Naive thymus-derived CD8-positive, alpha-beta T cell (primary cell): ENCODE data around the gene SYCP2L. TPM values are rescaled to one million over a fixed set of nuclear protein-coding genes. Genes with fewer than 3 reads are reported as not detected.
"Not testable (repeated sequence)": the region's sequence is repeated elsewhere in the genome, so short reads cannot be mapped to it uniquely, and the experiment has no call there.

Experiments used
- ATAC-seq, 2 donors: fragments of 150-1000 bp; cut with Tn5 transposase in 1 of 2; sonication (Bioruptor Pico), chemical (Tn5 transposase) in 1 of 2; 1 replicate in 1 of 2; 2 replicates in 1 of 2; pipeline ENCODE4 v1.10.0; 2021; ENCODE audit warnings: mild to moderate bottlenecking in 2 of 2, moderate library complexity in 2 of 2
- POLR2A ChIA-PET: fragments of 350-600 bp; sonication (Branson Sonifier 250); formaldehyde crosslinking; loops from one replicate; lab custom pipeline; 2021; ENCODE audit warnings: antibody characterized with exemption; lab: Charles Lee
- DNase-seq, 10 donors: peaks; one replicate each; pipeline versions ENCODE4 v3.0.0 to v3.0.0-alpha.2; 2020 to 2022
- H3K27ac Mint-ChIP-seq, 10 donors: one replicate each; pipeline ENCODE4 v1.8.0; 2020 to 2022; ENCODE audit warnings: mild to moderate bottlenecking in 10 of 10, mixed read lengths in 10 of 10, moderate library complexity in 4 of 10, inconsistent platforms in 1 of 10
- H3K27me3 Mint-ChIP-seq, 5 donors: one replicate each; pipeline ENCODE4 v1.8.0; 2021 to 2022; ENCODE audit warnings: mixed read lengths in 5 of 5
- H3K36me3 Mint-ChIP-seq, 3 donors: one replicate each; pipeline ENCODE4 v1.8.0; 2020 to 2022; ENCODE audit warnings: mixed read lengths in 3 of 3, mild to moderate bottlenecking in 2 of 3, inconsistent platforms in 1 of 3
- H3K4me1 Mint-ChIP-seq, 4 donors: one replicate each; pipeline ENCODE4 v1.8.0; 2021 to 2022; ENCODE audit warnings: mixed read lengths in 4 of 4
- H3K4me3 Mint-ChIP-seq, 10 donors: one replicate each; pipeline ENCODE4 v1.8.0; 2020 to 2022; ENCODE audit warnings: mild to moderate bottlenecking in 10 of 10, mixed read lengths in 10 of 10, moderate library complexity in 6 of 10, inconsistent platforms in 1 of 10
- H3K9me3 Mint-ChIP-seq, 9 donors: one replicate each; pipeline ENCODE4 v1.8.0; 2020 to 2022; ENCODE audit warnings: mixed read lengths in 9 of 9, mild to moderate bottlenecking in 3 of 9, inconsistent platforms in 1 of 9, moderate library complexity in 1 of 9
- polyA plus RNA-seq, 3 donors: library from polyadenylated mRNA; unstranded; fragments of 300-500 nt; fragmentation: Illumina TruSeq; gene quantifications; one replicate each; pipeline ENCODE4 v1.2.3, GENCODE V29; 2021
- total RNA-seq, 8 experiments: library from RNA in 2 of 8; stranded (reverse) in 2 of 8; gene quantifications; one replicate each; pipeline ENCODE4 v1.2.3 and lab custom pipeline; 2021 to 2026

Gene SYCP2L
- total RNA-seq = not detected
- polyA plus RNA-seq = not detected
- 0 to 0.60 (median 0) reads per million in 6 experiments for total RNA-seq (lab: John Stamatoyannopoulos, UW)

GRCh38 chr6:10886691-10887502 lies at the start of gene SYCP2L:
Gene SYCP2L, plus strand, starts transcription at chr6:10887052. Its CDS starts 75 bp downstream, at chr6:10887127.
- ATAC-seq (peak in 1 of 2 donors; percentile 27), DNase-seq (peak in 3 of 10 donors; percentile 2 to 11 (median 6))
- POLR2A ChIA-PET = no interaction called here

GRCh38 chr6:10837622-10837994 lies 49.2 kb upstream of the SYCP2L start:
- POLR2A ChIA-PET = no interaction called here
- peak overlapping the region in 8 of 10 donors; percentile 43 to 93 (median 82) for H3K27ac Mint-ChIP-seq
- peak overlapping the region; percentile 63 to 84 (median 76) for H3K4me3 Mint-ChIP-seq
- peaks cover 0 to 5% (median 4%) of the 10 kb centered on the region in 3 donors for H3K36me3 Mint-ChIP-seq
- peaks cover 2 to 25% (median 19%) of the 10 kb centered on the region in 4 donors for H3K4me1 Mint-ChIP-seq
- ATAC-seq = peak; percentile 2 to 8
- DNase-seq = peak in 5 of 10 donors; percentile 4 to 47 (median 37)
- H3K9me3 Mint-ChIP-seq = peaks cover 0 to 23% (median 3%) of the 10 kb centered on the region in 9 donors
- H3K27me3 Mint-ChIP-seq = peaks cover 45 to 68% (median 56%) of the 10 kb centered on the region in 5 donors

More at GRCh38 chr6:10886691-10887502, at the start of gene SYCP2L:
- Mint-ChIP-seq H3K4me1 (peaks cover 4 to 26% (median 23%) of the 10 kb centered on the region in 4 donors), H3K27ac (peak within 1 kb of the TSS in 1 of 10 donors; percentile 76), H3K4me3 (peak within 1 kb of the TSS; percentile 12 to 77 (median 63)), H3K9me3 (peaks cover 0 to 10% (median 2%) of the 10 kb centered on the region in 9 donors), H3K36me3 (peaks cover 0 to 18% (median 0%) of the 10 kb centered on the region in 3 donors), H3K27me3 (peaks cover 37 to 95% (median 63%) of the 10 kb centered on the region in 5 donors)

GRCh38 chr6:10837995-10838793 lies 48.7 kb upstream of the SYCP2L start, which contains the start of gene MAK:
Gene MAK, minus strand, starts transcription at chr6:10838539. Its CDS starts 7,891 bp downstream, at chr6:10830648.
- peaks cover 0 to 5% (median 4%) of the 10 kb centered on the region in 3 donors for H3K36me3 Mint-ChIP-seq
- peaks cover 45 to 70% (median 56%) of the 10 kb centered on the region in 5 donors for H3K27me3 Mint-ChIP-seq
- DNase-seq (peak; percentile 75 to 92 (median 84)), ATAC-seq (peak; percentile 94 to 95)
- peaks cover 0 to 23% (median 3%) of the 10 kb centered on the region in 9 donors for H3K9me3 Mint-ChIP-seq
- peaks cover 2 to 25% (median 19%) of the 10 kb centered on the region in 4 donors for H3K4me1 Mint-ChIP-seq
- peak within 1 kb of the TSS in 9 of 10 donors; percentile 18 to 93 (median 81) for H3K27ac Mint-ChIP-seq
- peak within 1 kb of the TSS; percentile 63 to 84 (median 80) for H3K4me3 Mint-ChIP-seq
- POLR2A ChIA-PET = no interaction called here

DNA sequence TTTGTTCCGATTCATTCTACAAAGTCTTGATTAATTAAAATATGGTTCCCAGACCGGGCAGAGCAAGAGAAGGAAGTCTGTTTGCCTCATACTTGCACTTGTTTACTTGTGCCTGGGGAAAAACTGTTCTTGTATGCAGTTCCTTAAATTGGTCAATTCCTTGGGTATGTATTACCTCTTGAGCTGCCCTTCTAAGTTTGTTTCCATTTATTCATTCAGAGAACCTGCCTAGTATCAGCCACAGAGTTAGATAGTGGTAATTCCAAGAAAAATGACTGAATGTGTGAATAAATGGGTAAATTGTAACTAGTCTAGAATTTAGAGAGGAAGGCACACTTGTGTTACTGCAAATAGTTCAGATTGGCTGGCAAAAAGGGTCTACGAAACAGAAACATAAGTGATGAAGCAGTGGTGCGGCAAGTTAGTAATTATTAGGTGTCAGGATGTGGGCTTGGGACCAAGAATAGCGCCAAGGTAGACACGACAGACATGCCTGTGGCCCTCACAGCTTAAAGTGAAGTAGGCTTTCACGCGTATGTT lies 48.0 kb upstream of the SYCP2L start:
- no peak for DNase-seq
- H3K36me3 Mint-ChIP-seq = peaks cover 0 to 10% (median 4%) of the 10 kb centered on the region in 3 donors
- peak; percentile 7 to 13 for ATAC-seq
- peaks cover 0 to 28% (median 3%) of the 10 kb centered on the region in 9 donors for H3K9me3 Mint-ChIP-seq
- H3K27ac Mint-ChIP-seq = peak overlapping the region in 4 of 10 donors; percentile 9 to 34 (median 23)
- POLR2A ChIA-PET = no interaction called here
- peaks cover 49 to 77% (median 56%) of the 10 kb centered on the region in 5 donors for H3K27me3 Mint-ChIP-seq
- peaks cover 2 to 25% (median 19%) of the 10 kb centered on the region in 4 donors for H3K4me1 Mint-ChIP-seq
- H3K4me3 Mint-ChIP-seq = peak overlapping the region; percentile 63 to 84 (median 80)

GRCh38 chr6:10843554-10843953 lies 43.3 kb upstream of the SYCP2L start:
- H3K27ac Mint-ChIP-seq = no peak overlapping the region
- DNase-seq (no peak), ATAC-seq (no peak)
- peaks cover 25 to 45% (median 33%) of the 10 kb centered on the region in 5 donors for H3K27me3 Mint-ChIP-seq
- H3K4me1 Mint-ChIP-seq = peaks cover 0 to 9% (median 6%) of the 10 kb centered on the region in 4 donors
- H3K9me3 Mint-ChIP-seq = peaks cover 0 to 6% (median 0%) of the 10 kb centered on the region in 9 donors
- no peak overlapping the region for H3K4me3 Mint-ChIP-seq
- peaks cover 0 to 6% (median 3%) of the 10 kb centered on the region in 3 donors for H3K36me3 Mint-ChIP-seq
- POLR2A ChIA-PET = no interaction called here

- Mint-ChIP-seq H3K9me3 (peaks cover 0 to 11% (median 0%) of the 10 kb centered on the region in 9 donors), H3K27ac (no peak overlapping the region), H3K36me3 (peaks cover 0 to 8% (median 6%) of the 10 kb centered on the region in 3 donors), H3K4me1 (no peaks in the 10 kb centered on the region), H3K4me3 (no peak overlapping the region), H3K27me3 (peaks cover 4 to 14% (median 5%) of the 10 kb centered on the region in 5 donors)
- DNase-seq = no peak
- no peak for ATAC-seq
- POLR2A ChIA-PET = no interaction called here
Measured at GRCh38 chr6:10847684-10848083, 39.2 kb upstream of the SYCP2L start.

- POLR2A ChIA-PET = interaction anchor here (0.6 kb wide), 1 partner anchor 11 kb away, joined by 3 read pairs; no protein-coding TSS in a partner anchor
Measured at GRCh38 chr6:10849901-10850300, 37.0 kb upstream of the SYCP2L start.

GRCh38 chr6:10850728-10851127 lies 36.1 kb upstream of the SYCP2L start:
- Mint-ChIP-seq H3K9me3 (peaks cover 7 to 23% (median 15%) of the 10 kb centered on the region in 9 donors), H3K4me1 (peaks cover 0 to 1% (median 0%) of the 10 kb centered on the region in 4 donors), H3K27me3 (peaks cover 0 to 15% (median 3%) of the 10 kb centered on the region in 5 donors), H3K36me3 (peaks cover 6 to 16% (median 15%) of the 10 kb centered on the region in 3 donors), H3K27ac (no peak overlapping the region), H3K4me3 (no peak overlapping the region)
- ATAC-seq (no peak), DNase-seq (no peak)
- POLR2A ChIA-PET = interaction anchor here (0.6 kb wide), 1 partner anchor 10 kb away, joined by 3 read pairs; no protein-coding TSS in a partner anchor

More at GRCh38 chr6:10849901-10850300, 37.0 kb upstream of the SYCP2L start:
- ATAC-seq = no peak
- H3K36me3 Mint-ChIP-seq = peaks cover 6 to 19% (median 15%) of the 10 kb centered on the region in 3 donors
- DNase-seq = no peak
- peaks cover 7 to 23% (median 13%) of the 10 kb centered on the region in 9 donors for H3K9me3 Mint-ChIP-seq
- no peak overlapping the region for H3K27ac Mint-ChIP-seq
- H3K4me3 Mint-ChIP-seq = no peak overlapping the region
- peaks cover 0 to 11% (median 3%) of the 10 kb centered on the region in 5 donors for H3K27me3 Mint-ChIP-seq
- no peaks in the 10 kb centered on the region for H3K4me1 Mint-ChIP-seq

- Mint-ChIP-seq H3K4me1 (peaks cover 0 to 1% (median 0%) of the 10 kb centered on the region in 4 donors), H3K9me3 (peaks cover 7 to 23% (median 15%) of the 10 kb centered on the region in 9 donors), H3K36me3 (peaks cover 6 to 20% (median 16%) of the 10 kb centered on the region in 3 donors), H3K27ac (no peak overlapping the region), H3K27me3 (peaks cover 0 to 14% (median 8%) of the 10 kb centered on the region in 5 donors), H3K4me3 (no peak overlapping the region)
- ATAC-seq (no peak), DNase-seq (no peak)
- POLR2A ChIA-PET = interaction anchor here (0.6 kb wide), 2 partner anchors 107 to 324 kb away, joined by 3 to 6 read pairs; no protein-coding TSS in a partner anchor
Measured at GRCh38 chr6:10852361-10852960, 34.4 kb upstream of the SYCP2L start.

DNA sequence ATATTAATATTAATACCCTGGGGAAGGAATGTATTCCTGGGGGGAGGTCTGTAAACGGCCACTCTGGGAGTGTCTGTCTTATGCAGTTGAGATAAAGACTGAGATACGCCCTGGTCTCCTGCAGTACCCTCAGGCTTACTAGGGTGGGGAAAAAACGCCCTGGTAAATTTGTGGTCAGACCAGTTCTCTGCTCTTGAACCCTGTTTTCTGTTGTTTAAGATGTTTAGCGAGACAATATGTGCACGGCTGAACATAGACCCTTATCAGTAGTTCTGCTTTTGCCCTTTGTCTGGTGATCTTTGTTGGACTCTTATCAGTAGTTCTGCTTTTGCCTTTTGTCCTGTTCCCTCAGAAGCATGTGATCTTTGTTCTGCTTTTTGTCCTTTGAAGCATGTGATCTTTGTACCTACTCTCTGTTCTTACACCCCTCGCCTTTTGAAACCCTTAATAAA lies 33.0 kb upstream of the SYCP2L start:
- DNase-seq, H3K4me3 Mint-ChIP-seq, H3K27ac Mint-ChIP-seq, ATAC-seq, H3K4me1 Mint-ChIP-seq, POLR2A ChIA-PET: not testable (repeated sequence)
- Mint-ChIP-seq H3K36me3 (peaks cover 6 to 20% (median 16%) of the 10 kb centered on the region in 3 donors), H3K27me3 (peaks cover 0 to 12% (median 8%) of the 10 kb centered on the region in 5 donors), H3K9me3 (peaks cover 7 to 23% (median 15%) of the 10 kb centered on the region in 9 donors)
